ENCODE measurements around the gene NFKBIE. TPM values are rescaled to one million over a fixed set of nuclear protein-coding genes. Genes with fewer than 3 reads are reported as not detected.

The NFKBIE gene
- total and polyA plus RNA-seq, 9 of the 15 experiments (the other 6 are each of a cell fraction or from before 2014, with no cell fraction given) = 2.1 to 16.4 (median 11.7) TPM

- TF ChIP-seq ZNF512 (tag; IDR thresholded peaks at IDR 0.05) (no peak), RAD21 (CRISPR knock-in tag; conservative IDR thresholded peaks at IDR 0.05 in 1 of 2, IDR thresholded peaks at IDR 0.05 in 1 of 2) (peak; percentile 46 to 52), ZNF316 (IDR thresholded peaks at IDR 0.05) (no peak), KLF13 (tag; IDR thresholded peaks at IDR 0.05; ENCODE audit: borderline replicate concordance, low read depth) (no peak), ZFP91 (CRISPR knock-in tag; IDR thresholded peaks at IDR 0.05) (no peak), POLR2B (IDR thresholded peaks at IDR 0.05; ENCODE audit: low read depth, partially characterized antibody) (no peak), RBM25 (IDR thresholded peaks at IDR 0.05; ENCODE audit: low read depth, low read length, severe bottlenecking) (no peak), RAD51 (IDR thresholded peaks at IDR 0.05; ENCODE audit: borderline replicate concordance, low read depth) (no peak), ZNF239 (CRISPR knock-in tag; IDR thresholded peaks at IDR 0.05) (no peak), RBBP5 (IDR thresholded peaks at IDR 0.05; ENCODE audit: borderline replicate concordance, insufficient read depth, low read length, poor library complexity, severe bottlenecking) (no peak), NFATC3 (IDR thresholded peaks at IDR 0.05) (no peak), CBFA2T2 (conservative IDR thresholded peaks at IDR 0.05) (no peak), POLR2A (conservative IDR thresholded peaks at IDR 0.05) (peak; percentile 51; the same call in 1 of the 2 replicates), SPI1 (IDR thresholded peaks at IDR 0.05; ENCODE audit: borderline replicate concordance, low read depth, low read length) (no peak), POLR2G (IDR thresholded peaks at IDR 0.05; ENCODE audit: low read depth, low read length) (peak; percentile 13; the same call in 1 of the 2 replicates), ZNF398 (CRISPR knock-in tag; IDR thresholded peaks at IDR 0.05) (no peak), ZFP1 (CRISPR knock-in tag; IDR thresholded peaks at IDR 0.05) (no peak), ETV1 (tag; conservative IDR thresholded peaks at IDR 0.05; ENCODE audit: low read depth) (no peak), MTF1 (CRISPR knock-in tag; IDR thresholded peaks at IDR 0.05; ENCODE audit: borderline replicate concordance) (no peak), C11orf30 (IDR thresholded peaks at IDR 0.05; ENCODE audit: low read depth) (no peak), ARID3B (CRISPR knock-in tag; IDR thresholded peaks at IDR 0.05; ENCODE audit: borderline replicate concordance) (no peak), ZEB2 (IDR thresholded peaks at IDR 0.05) (no peak)
These were observed 11.8 kb downstream of the NFKBIE start (continued) for GRCh38 chr6:44253307-44254101.
